Measurements from ENCODE around the gene PRMT7.

The PRMT7 gene

GRCh38 chr16:68362262-68362913 is 51.6 kb downstream of the PRMT7 start:
- no peak overlapping the region for H3K4me3 ChIP-seq (ENCODE audit: low read length)
- DNase-seq (ENCODE audit: low read depth), result no peak
- TF ChIP-seq CTCF (IDR thresholded peaks at IDR 0.05; ENCODE audit: insufficient read depth, low read depth, low read length, missing control alignments), result no peak

DNA sequence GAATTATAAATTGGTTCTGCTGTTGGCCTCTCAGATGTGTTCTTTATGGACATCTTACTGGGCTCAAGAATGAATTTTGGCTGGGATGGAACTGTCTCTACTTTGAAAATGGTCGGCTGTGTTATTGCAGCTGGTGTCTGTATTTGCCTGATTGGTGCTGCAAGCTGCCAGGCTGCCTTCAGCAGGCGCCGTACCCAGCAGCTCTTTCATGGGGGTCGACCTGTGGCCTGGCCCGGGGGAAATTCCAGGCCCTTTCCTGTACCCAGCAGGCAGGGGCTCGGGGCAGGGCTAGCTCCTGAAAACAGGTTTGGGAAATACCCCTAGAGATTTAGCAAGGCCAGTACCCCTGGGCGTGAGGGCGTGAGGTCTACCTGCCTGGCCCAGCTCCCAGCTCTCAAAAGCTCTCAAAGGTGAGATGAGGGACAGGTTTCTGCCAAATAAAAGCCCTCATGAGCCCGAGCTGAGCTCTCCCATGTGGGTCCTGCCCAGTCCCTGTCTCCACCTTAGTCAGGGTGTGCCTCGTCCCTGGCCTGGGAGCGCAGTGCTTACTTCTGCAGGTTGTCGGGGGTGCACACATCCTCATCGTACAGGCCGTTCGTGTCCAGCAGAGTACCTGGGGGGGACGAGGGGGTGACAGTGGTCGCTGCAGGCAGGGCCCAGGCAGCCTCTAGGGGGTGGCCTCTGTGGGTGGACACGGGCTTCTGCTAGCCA is 52.3 kb downstream of the PRMT7 start:
- no peak for DNase-seq (ENCODE audit: low read depth)
- no peak overlapping the region for H3K4me3 ChIP-seq (ENCODE audit: low read length)
- TF ChIP-seq CTCF (IDR thresholded peaks at IDR 0.05; ENCODE audit: insufficient read depth, low read depth, low read length, missing control alignments), result no peak

DNA sequence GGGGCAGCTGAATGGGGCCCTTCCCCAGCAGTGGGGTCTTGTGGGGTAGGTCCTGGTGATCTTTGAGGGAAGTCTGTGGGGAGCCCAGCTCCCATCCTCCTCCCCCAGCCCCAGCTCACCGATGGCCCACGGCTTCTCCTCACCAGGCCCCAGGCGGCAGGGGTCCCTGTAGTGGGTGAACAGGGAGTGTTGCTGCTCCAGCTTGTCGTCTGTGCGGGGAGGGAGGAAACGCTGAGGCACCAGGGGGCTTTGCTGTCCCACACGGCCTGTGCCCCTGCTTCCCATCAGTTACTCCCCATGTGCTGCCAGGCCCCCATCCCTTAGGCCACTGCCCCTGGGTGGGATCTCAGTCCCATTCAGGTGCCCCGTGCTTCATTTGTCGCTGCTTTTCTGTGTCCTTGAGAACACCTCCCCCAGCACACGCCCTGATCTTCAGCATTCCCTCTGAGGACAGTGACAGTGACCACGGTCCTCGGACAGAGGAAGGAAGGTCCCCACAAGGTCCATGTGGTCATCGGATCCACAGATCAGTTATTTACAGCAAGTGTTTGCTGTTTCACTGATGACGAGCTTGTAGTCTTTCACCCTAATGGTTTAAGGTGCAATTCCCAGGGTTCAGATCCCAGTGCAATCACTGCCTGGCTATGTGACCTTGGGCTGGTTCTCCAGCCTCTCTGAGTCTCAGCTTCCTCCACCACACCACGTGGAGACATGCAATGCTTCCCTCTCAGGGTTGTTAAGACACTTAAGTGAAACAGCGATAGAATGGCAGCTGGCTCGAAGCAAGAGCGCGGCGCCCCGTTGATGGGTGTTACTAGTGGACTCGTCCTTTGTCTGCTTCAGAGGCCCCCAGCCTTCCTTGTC is 53.1 kb downstream of the PRMT7 start:
- DNase-seq (ENCODE audit: low read depth), result no peak
- H3K4me3 ChIP-seq (ENCODE audit: low read length), result no peak overlapping the region
- TF ChIP-seq CTCF (IDR thresholded peaks at IDR 0.05; ENCODE audit: insufficient read depth, low read depth, low read length, missing control alignments), result no peak

GRCh38 chr16:68364561-68364998 is 53.8 kb downstream of the PRMT7 start:
- no peak overlapping the region for H3K4me3 ChIP-seq (ENCODE audit: low read length)
- no peak for DNase-seq (ENCODE audit: low read depth)
- TF ChIP-seq CTCF (IDR thresholded peaks at IDR 0.05; ENCODE audit: insufficient read depth, low read depth, low read length, missing control alignments), result peak; percentile 8

- no peak for TF ChIP-seq CTCF (IDR thresholded peaks at IDR 0.05; ENCODE audit: insufficient read depth, low read depth, low read length, missing control alignments)
- no peak overlapping the region for H3K4me3 ChIP-seq (ENCODE audit: low read length)
- no peak for DNase-seq (ENCODE audit: low read depth)
These were observed 54.5 kb downstream of the PRMT7 start for GRCh38 chr16:68365167-68365817.

DNA sequence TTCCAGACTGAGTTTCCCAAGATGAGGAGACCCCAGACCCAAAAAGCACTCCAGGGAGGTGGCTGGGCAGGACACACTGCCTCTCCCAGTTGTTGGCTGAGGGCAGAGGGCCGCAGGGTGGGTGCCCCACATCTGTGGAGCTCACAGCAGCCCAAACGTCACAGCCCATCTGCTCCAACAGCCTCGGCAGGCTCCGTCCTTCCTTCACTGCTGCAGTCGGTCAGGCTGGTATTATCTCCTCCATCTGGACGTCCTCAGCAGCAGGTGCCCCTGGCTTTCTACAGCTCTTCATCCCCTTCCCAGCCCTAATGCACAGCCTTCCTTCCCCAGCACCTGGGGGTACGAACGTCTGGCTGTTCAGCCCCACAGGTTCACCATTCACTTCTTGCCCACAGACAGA is 55.2 kb downstream of the PRMT7 start:
- no peak for DNase-seq (ENCODE audit: low read depth)
- no peak overlapping the region for H3K4me3 ChIP-seq (ENCODE audit: low read length)
- no peak for TF ChIP-seq CTCF (IDR thresholded peaks at IDR 0.05; ENCODE audit: insufficient read depth, low read depth, low read length, missing control alignments)

Measured in epithelial cell of esophagus (primary cell).